Motor neuron (in vitro differentiated cells): ENCODE measurements around the gene USP46. TPM values are rescaled to one million over a fixed set of nuclear protein-coding genes. Genes with fewer than 3 reads are reported as not detected.
A peak's percentile ranks its signal among the peaks of the same experiment; 100 is the strongest.

Source experiments
- ATAC-seq, 8 experiments: fragments of 200-7000 bp; cut with Tn5 transposase; replicated peaks in 6 of 8; 2 replicates each; pipeline ENCODE4 v1.8.0; 2021; ENCODE audit warnings: mild to moderate bottlenecking in 8 of 8, moderate library complexity in 8 of 8
- H3K27ac ChIP-seq, 2 donors: fragments of 250-450 bp; sonication (Bioruptor Pico); 2 replicates each; pipeline ENCODE4 v1.9.0; 2021; ENCODE audit warnings: antibody characterized with exemption in 2 of 2, mild to moderate bottlenecking in 2 of 2, moderate library complexity in 1 of 2
- H3K4me1 ChIP-seq, 2 donors: fragments of 250-450 bp; sonication (Bioruptor Pico); replicated peaks in 1 of 2; 2 replicates each; pipeline ENCODE4 v1.6.1; 2021; ENCODE audit warnings: antibody characterized with exemption in 2 of 2, mild to moderate bottlenecking in 2 of 2, moderate library complexity in 1 of 2
- H3K4me3 ChIP-seq, 5 donors: fragments of 250-450 bp; sonication (Bioruptor Pico); 2 replicates each; pipeline ENCODE4 v1.9.0; 2021; ENCODE audit warnings: antibody characterized with exemption in 5 of 5, mild to moderate bottlenecking in 5 of 5, moderate library complexity in 4 of 5
- WGBS, 10 experiments: fragments of 450-650 bp; shearing (Covaris generic); methylation state at CpG; one replicate each; pipeline ENCODE4 v1.0.0; 2022; 5-methylcytosine and 5-hydroxymethylcytosine counted together
- in situ Hi-C, 9 experiments: fragments of 400-800 bp; cut with MboI; loops; one replicate each; pipeline ENCODE4 v1.15.0; 2021; ENCODE audit warnings: low sequenced_read_pairs in 9 of 9, low pct_unique_long_range_greater_than_20kb in 2 of 9; ENCODE audit not compliant: unreplicated experiment in 9 of 9
- total RNA-seq, 8 experiments: library from RNA; unstranded; fragments of 300-600 nt; gene quantifications; 2 replicates each; pipeline versions ENCODE4 v1.2.3 to v1.2.4, GENCODE V29; 2022

USP46 gene
- total RNA-seq, 8 experiments from 2014 or later = 9.2 to 20.7 (median 13.0) TPM

DNA sequence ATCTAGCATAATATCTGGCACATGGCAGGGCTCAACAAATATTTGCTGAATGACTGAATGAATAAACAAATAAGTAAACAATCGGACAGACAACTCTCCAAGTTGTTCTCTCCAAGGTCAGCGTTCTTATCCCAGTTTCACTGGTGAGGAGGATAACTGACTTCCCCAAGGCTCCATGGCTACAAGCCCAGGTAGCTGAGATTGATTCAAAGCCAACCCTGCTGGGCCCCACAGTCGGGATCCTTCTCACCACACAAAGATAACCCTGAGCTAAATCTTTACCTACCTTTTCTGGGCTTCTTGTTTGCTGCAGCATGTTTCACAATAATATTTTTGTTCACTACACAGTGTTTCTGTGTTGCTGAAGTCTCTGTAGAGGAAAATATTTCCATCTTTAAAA lies 54.9 kb downstream of the USP46 start:
- H3K27ac ChIP-seq = no peak overlapping the region
- in situ Hi-C loops = no loop called here
- WGBS, 10 experiments = 88 to 100% (median 100%) methylated on average over 1 to 3 of the region's 3 CpGs; no CpG with 5 or more reads in 4 of the 10 experiments
- no peak for ATAC-seq
- no peaks in the 10 kb centered on the region for H3K4me1 ChIP-seq
- no peak overlapping the region for H3K4me3 ChIP-seq

DNA sequence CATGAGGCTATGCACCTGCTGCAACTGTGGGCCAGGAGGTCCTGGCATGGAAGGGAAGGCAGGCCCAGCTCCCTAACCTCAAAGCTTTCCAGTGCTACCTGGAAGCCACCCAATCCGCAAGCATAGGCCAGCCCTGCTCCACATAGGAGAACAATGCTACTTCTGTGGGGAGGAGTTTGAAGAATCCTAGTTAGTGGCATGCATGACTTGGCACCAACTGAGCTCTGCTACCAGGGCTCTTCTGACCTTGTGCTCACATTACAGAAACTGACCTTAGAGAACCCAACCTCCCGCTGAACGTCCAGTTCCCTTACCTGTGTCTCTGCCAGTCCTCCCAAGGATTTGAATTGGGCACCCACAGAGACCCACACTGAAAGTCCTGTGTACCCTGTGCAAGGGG lies 58.8 kb downstream of the USP46 start:
- 80 to 100% (median 90%) methylated on average over 1 of the region's 3 CpGs; no CpG with 5 or more reads in 6 of the 10 experiments for WGBS, 10 experiments
- no peak for ATAC-seq
- Histone ChIP-seq H3K4me1 (no peaks in the 10 kb centered on the region), H3K4me3 (no peak overlapping the region), H3K27ac (no peak overlapping the region)
- in situ Hi-C loops = no loop called here

DNA sequence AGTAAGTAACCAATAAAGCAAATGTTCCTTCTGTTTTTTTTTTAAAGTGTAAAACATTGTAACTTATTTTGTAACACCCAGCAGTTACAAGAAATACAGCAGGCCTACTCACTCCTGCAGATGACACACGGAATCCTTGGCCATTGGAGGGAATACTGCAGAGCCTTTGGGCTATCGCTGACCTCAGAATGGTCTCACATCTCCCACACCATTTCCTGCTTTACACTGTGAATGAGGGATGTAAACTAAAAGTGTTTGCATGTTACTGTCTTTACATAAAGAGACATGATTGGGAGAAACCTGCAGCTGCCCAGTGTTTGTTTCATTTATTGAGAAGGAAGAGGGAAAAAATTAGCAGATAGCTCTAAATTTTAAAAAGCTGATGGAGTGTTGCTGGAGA lies 64.1 kb downstream of the USP46 start:
- in situ Hi-C loops = loop anchor here in 1 of 9 experiments (25.0 kb wide), 1 partner anchor 392 kb away; no protein-coding TSS in a partner anchor
- WGBS, 10 experiments = 66 to 100% (median 71%) methylated on average over 2 of the region's 2 CpGs; no CpG with 5 or more reads in 4 of the 10 experiments
- peak in 3 of 8 experiments; percentile 35 to 60 (median 37) for ATAC-seq
- H3K4me1 ChIP-seq = no peaks in the 10 kb centered on the region
- no peak overlapping the region for H3K4me3 ChIP-seq
- no peak overlapping the region for H3K27ac ChIP-seq

DNA sequence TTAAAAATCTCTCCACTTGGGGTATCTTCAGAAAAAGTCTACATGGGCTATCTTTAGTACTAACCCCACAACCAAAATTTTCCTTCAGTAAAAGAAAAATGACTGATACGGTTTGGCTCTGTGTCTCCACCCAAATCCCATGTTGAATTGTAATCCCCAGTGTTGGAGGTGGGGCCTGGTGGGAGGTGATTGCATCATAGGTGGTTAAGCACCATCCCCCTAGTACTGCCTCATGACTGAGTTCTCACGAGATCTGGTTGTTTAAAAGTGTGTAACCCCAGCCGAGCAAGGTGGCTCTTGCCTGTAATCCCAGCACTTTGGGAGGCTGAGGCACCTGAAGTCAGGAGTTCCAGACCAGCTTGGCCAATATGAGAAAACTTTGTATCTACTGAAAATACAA lies 66.8 kb downstream of the USP46 start:
- Histone ChIP-seq H3K27ac (no peak overlapping the region), H3K4me1 (no peaks in the 10 kb centered on the region), H3K4me3 (no peak overlapping the region)
- 14 to 72% (median 60%) methylated on average over 1 to 3 of the region's 3 CpGs; no CpG with 5 or more reads in 7 of the 10 experiments for WGBS, 10 experiments
- in situ Hi-C loops = loop anchor here in 1 of 9 experiments (25.0 kb wide), 1 partner anchor 395 kb away; no protein-coding TSS in a partner anchor
- ATAC-seq = peak in 1 of 8 experiments; percentile 35

DNA sequence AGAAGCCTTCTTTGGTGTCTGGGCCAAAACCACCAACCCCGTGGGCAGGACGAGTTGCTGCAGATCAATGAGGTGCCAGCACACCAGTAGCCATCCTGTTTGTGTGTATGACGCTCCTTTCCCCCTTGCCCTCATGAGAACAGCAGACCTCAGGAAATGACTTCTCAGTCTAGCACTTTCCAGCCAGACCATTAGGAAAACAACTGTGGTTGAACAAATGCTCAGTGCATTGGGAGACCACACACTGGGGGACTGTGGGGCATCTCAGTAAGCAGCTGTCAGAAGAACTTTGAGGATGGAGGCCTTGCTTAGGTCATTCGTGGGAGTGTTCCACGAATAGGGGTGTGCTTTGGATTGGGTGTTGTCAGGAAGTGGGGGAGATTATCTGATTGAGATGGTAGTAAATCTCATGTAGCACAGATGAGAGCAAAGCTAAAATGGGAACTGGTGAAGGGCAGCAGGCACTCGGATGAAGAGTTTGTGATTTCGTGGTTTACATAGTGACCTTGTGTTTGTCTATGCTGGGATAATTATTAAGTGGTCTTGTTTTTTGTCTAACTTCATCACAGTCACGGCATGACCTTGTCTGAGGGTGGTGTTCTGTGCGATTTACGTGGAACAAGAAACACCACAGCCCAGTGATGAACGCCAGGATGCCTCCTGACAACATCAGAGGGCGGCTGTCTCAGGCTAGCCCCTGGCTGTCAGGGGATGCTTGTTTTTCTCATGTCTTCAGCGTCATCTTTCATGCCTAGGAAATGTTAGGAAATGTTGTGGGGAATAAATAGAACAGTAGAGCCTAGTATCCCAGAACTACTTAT lies 70.1 kb downstream of the USP46 start:
- no peaks in the 10 kb centered on the region for H3K4me1 ChIP-seq
- H3K4me3 ChIP-seq = no peak overlapping the region
- in situ Hi-C loops = loop anchor here in 1 of 9 experiments (25.0 kb wide), 1 partner anchor 398 kb away; no protein-coding TSS in a partner anchor
- WGBS, 10 experiments = 60 to 94% (median 88%) methylated on average over 2 to 12 of the region's 13 CpGs; no CpG with 5 or more reads in 2 of the 10 experiments
- ATAC-seq = peak in 1 of 8 experiments; percentile 50
- no peak overlapping the region for H3K27ac ChIP-seq

- no peak overlapping the region for H3K27ac ChIP-seq
- no peak overlapping the region for H3K4me3 ChIP-seq
- H3K4me1 ChIP-seq = no peaks in the 10 kb centered on the region
- WGBS, 10 experiments = 0 to 100% (median 33%) methylated on average over 1 of the region's 2 CpGs; no CpG with 5 or more reads in 7 of the 10 experiments
- in situ Hi-C loops = loop anchor here in 1 of 9 experiments (25.0 kb wide), 1 partner anchor 399 kb away; no protein-coding TSS in a partner anchor
- peak in 4 of 8 experiments; percentile 29 to 77 (median 38) for ATAC-seq
Observed at GRCh38 chr4:52588097-52588496, 71.0 kb downstream of the USP46 start.

GRCh38 chr4:52586069-52586468 lies 73.0 kb downstream of the USP46 start:
- 4 to 83% (median 60%) methylated on average over 1 to 3 of the region's 3 CpGs; no CpG with 5 or more reads in 1 of the 10 experiments for WGBS, 10 experiments
- ATAC-seq = no peak
- in situ Hi-C loops = loop anchor here in 1 of 9 experiments (25.0 kb wide), 1 partner anchor 401 kb away; no protein-coding TSS in a partner anchor
- H3K4me3 ChIP-seq = no peak overlapping the region
- H3K27ac ChIP-seq = no peak overlapping the region
- H3K4me1 ChIP-seq = no peaks in the 10 kb centered on the region

GRCh38 chr4:52585379-52585778 lies 73.7 kb downstream of the USP46 start:
- ATAC-seq = no peak
- WGBS, 10 experiments = 67 to 95% (median 88%) methylated on average over 1 to 2 of the region's 2 CpGs; no CpG with 5 or more reads in 1 of the 10 experiments
- in situ Hi-C loops = loop anchor here in 1 of 9 experiments (25.0 kb wide), 1 partner anchor 402 kb away; no protein-coding TSS in a partner anchor
- no peak overlapping the region for H3K27ac ChIP-seq
- H3K4me3 ChIP-seq = no peak overlapping the region
- no peaks in the 10 kb centered on the region for H3K4me1 ChIP-seq

DNA sequence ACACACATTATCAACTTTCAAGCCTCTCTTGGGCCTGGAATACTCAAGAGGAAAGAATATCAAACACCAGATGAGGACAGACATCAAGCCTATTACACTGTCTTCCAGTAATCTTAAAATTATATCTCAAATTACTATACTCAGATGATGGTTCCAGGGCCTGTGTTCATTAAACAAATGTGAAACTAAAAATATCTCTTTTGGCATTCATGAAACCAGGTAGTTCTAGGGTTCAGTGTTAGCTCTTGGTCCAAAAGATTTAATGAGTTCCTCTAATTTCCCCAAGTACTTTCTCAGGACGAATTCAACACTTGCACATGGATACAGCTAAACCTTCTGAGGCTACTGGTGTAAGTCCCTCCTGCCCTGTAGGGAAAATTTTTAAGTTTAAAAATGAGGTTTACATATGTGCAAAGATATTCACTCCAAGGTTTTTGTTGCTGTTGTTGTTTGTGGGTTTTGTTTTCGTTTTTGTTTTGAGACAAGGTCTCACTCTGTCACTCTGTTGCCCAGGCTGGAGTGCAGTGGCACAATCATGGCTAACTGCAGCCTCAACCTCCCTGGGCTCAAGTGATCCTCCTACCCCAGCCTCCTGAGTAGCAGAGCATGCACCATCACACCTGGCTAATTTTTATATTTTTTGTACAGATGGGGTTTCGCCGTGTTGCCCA lies 79.4 kb downstream of the USP46 start:
- in situ Hi-C loops = loop anchor here in 1 of 9 experiments (25.0 kb wide), 1 partner anchor 408 kb away; no protein-coding TSS in a partner anchor
- Histone ChIP-seq H3K4me3 (no peak overlapping the region), H3K27ac (no peak overlapping the region), H3K4me1 (no peaks in the 10 kb centered on the region)
- 17 to 93% (median 80%) methylated on average over 1 to 3 of the region's 4 CpGs; no CpG with 5 or more reads in 2 of the 10 experiments for WGBS, 10 experiments
- ATAC-seq = no peak

GRCh38 chr4:52578951-52579350 lies 80.2 kb downstream of the USP46 start:
- WGBS, 10 experiments = 83 to 100% (median 100%) methylated on average over 1 to 2 of the region's 2 CpGs; no CpG with 5 or more reads in 4 of the 10 experiments
- no peak overlapping the region for H3K27ac ChIP-seq
- in situ Hi-C loops = loop anchor here in 1 of 9 experiments (25.0 kb wide), 1 partner anchor 408 kb away; no protein-coding TSS in a partner anchor
- H3K4me3 ChIP-seq = no peak overlapping the region
- H3K4me1 ChIP-seq = no peaks in the 10 kb centered on the region
- ATAC-seq = no peak

GRCh38 chr4:52577624-52577962 lies 81.5 kb downstream of the USP46 start:
- Histone ChIP-seq H3K4me3 (no peak overlapping the region), H3K4me1 (no peaks in the 10 kb centered on the region), H3K27ac (no peak overlapping the region)
- ATAC-seq = peak in 2 of 8 experiments; percentile 28 to 65
- in situ Hi-C loops = loop anchor here in 1 of 9 experiments (25.0 kb wide), 1 partner anchor 410 kb away; no protein-coding TSS in a partner anchor
- 63 to 100% (median 94%) methylated on average over 2 to 3 of the region's 4 CpGs; no CpG with 5 or more reads in 5 of the 10 experiments for WGBS, 10 experiments

- ATAC-seq = peak in 2 of 8 experiments; percentile 77 to 89
- H3K4me3 ChIP-seq = no peak overlapping the region
- H3K4me1 ChIP-seq = no peaks in the 10 kb centered on the region
- in situ Hi-C loops = loop anchor here in 1 of 9 experiments (25.0 kb wide), 1 partner anchor 410 kb away; no protein-coding TSS in a partner anchor
- H3K27ac ChIP-seq = no peak overlapping the region
- WGBS, 10 experiments = 60 to 100% (median 100%) methylated on average over 1 of the region's 1 CpG; no CpG with 5 or more reads in 5 of the 10 experiments
Observed at GRCh38 chr4:52576961-52577623, 82.0 kb downstream of the USP46 start.
